GM21360 (cell line): ENCODE data around the gene MKNK1.
A peak's percentile ranks its signal among the peaks of the same experiment; 100 is the strongest.

ENCODE experiments used
- ATAC-seq: cut with Tn5 transposase; IDR thresholded peaks from one replicate; pipeline ENCODE4 v1.9.1; 2021; ENCODE audit warnings: mild to moderate bottlenecking, moderate library complexity; ENCODE audit not compliant: unreplicated experiment

Gene MKNK1

DNA sequence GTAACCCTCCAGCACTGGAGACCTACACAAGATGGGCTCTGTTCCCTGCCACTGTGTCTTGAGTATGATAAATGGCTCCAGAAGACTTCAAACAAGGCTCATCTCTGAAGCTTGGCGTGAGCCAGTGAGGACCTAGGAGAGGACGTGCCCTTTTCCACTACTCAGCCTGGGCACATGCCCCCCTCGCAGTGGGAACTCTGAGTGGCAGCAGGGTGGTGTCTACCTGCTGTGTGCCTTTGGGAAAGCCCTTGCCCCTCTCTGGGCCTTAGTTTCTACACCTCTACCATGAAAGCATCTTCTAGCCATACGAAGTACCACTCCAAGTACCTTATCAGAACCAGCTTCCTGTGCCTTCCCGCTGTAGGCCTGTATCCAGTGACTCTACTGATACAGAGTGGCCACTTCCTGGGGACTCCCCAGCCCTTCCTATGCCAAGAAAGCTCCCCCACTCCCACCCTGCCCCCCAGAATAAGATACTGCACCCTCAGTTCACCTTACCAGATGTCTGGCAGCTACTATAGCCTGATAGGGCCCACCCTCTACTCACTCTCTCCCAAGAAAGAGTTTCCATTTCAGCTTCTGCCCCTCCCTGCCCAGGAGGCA, 15.7 kb upstream of the MKNK1 start:
- no peak for ATAC-seq

DNA sequence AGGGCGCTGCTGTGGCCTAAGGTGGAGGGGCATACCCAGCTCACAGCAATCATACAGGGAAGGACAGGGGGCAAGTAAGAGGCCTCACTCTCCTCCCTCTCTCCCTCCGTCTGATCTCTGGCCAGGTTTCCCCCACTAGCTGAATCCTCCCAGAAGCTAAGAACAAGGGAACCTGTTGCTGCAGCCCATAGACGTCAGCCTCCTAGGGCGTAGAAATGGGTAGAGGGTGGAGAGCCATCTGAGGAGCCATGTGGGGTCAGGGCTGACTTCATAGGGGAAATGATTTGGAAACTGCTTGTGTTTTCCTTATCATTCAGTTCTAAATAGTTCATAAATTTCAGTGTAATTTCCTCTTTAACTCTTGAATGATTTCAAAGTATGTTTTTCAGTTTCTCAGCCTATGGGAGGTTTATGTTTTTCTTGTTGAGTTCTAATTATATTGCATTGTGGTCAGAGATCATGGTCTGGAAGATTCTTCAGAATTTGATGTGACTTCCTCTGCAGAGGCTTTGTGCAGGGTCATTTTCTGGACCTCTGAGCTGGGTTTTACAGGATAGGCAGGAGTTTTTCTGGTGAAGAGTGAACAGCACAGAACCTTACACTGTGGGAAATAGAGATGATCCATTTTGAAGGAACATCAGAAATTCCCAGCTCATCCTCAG, 14.8 kb upstream of the MKNK1 start:
- no peak for ATAC-seq

DNA sequence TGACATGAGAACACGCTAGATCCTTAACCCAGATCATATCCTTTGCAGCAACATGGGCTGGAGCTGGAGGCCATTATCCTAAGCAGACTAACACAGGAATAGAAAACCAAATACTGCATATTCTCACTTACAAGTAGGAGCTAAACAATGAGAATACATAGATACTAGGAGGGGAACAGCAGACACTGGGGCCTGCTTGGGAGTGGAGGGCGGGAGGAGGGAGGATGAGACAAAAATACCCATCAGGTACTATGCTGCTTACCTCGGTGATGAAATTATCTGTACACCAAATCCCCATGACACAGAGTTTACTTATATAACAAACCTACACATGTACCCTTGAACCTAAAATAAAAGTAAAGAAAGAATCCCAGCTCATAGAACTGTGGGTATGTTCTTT, 13.8 kb upstream of the MKNK1 start:
- ATAC-seq: no peak

- ATAC-seq: peak; percentile 3
Measured at GRCh38 chr1:46617108-46617800, 13.2 kb upstream of the MKNK1 start.

DNA sequence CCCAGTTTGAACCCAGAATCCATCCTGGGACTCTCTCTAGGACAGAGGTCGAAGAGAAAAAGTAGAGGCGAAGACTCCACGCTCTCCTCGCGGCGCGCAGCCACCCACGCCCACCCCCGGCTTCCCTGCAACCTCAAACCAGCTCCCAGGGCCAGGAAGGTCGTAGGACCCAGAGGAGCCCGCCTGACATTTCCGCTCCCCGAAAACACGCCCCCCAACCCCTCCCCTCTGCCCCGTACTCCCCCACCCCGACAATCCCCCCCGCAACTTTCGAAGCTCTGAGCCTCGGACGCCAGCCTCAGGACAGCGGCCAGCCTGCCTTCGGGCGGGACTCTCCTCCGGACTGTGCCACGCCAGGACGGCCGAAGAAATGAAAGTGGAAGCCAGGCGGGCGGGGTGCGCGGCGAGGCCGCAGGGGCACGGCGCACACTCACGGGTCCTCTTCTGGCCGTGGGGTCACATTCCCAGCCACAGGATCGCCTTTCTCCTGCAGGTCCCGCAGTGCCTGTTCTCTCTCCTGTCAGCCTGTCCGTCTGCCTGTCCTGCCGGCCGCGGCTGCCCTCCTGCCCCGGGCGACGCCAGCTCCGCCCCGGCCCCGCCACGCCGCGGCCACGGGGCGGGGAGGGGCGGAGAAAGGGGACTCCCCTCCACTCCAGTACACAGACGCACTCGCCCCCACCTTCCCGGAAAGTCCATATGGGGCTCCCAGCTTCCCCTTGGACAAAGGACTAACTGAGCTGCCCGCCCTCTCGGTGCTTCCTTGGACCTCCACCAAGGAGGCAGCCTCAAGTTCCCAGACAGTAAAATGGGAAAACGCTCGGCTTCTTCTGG, 12.4 kb upstream of the MKNK1 start, which contains the start of gene MOB3C:
Gene MOB3C, minus strand, starts transcription at position 535 of the 831 bp plus-strand sequence. CDS start 3,490 bp downstream, outside the sequence.
- ATAC-seq: peak; percentile 50

DNA sequence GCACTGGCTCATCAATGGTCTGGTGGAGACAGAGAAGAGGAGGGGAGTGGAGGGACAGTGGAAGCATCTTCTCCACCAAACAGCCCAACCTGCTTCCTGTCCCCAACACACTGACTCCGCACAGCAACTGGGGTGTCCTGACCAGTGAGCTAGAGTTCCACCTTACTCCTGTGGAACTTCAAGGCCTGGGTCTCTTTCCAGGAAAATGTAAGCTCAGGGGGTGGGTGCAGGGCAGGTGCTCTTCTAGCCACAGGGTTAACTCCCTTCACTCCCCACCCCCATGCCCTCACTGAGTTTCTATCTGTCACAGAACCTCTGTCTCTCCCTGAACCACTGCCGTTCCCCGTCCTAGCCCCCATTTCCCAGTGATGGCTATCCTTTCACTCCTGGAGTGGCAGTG, 11.7 kb upstream of the MKNK1 start:
- ATAC-seq: no peak

GRCh38 chr1:46615088-46615487, 11.0 kb upstream of the MKNK1 start:
- ATAC-seq: no peak

DNA sequence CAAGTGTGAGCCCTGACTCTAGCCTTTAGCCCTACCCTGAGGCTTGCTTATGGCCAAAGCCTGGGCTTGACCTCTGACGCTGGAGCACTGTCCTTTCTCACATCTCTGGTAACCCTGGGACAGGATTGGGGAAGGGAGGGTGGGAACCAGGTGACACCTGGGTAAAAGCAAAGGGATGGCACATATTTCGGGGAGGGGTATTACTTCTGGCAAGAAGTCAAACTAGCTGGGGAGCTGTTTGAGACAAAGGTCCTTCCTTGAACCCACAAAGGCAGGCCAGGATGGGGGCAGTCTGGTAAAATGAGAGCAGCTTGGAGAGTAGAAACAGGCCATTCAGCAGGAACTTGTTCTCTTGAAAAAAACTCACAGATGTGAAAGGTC, 10.5 kb upstream of the MKNK1 start:
- ATAC-seq: no peak

GRCh38 chr1:46613661-46614603, 9.9 kb upstream of the MKNK1 start:
- peak; percentile 55 for ATAC-seq

DNA sequence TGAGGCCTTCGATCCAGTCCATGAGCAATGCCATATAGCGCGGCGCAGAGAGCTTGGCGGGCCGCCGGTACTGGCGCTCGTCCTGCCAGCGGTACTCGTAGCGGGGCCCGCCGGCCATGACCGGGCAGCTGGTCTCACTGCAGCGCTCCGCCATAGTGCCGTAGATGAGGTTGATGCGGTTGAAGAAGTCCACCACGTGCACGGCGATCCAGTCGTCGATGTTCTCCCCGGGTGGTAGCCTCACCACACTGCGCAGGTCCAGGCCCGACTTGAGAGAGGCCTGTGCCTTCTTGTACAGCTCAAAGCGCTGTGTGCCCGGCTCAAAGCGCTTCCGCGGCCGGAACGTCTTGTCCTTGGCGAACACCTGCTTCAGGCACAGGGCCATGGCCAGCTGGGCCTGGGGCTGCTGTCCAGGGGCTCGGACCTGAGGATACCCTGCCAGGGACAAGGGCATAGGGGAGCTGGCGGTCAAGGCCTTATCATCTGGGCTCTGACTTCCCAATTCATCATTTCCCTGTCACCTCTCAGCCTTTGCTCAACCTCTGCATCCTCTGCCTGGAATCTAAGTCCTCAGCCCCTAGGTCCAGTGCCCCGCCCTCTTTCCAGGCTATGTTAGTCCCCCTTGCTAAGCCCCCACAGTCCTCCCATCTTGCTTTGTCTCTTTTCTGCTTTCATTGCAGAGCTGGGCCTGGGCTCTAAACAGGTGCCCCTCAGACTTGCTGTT, 9.0 kb upstream of the MKNK1 start:
- ATAC-seq: no peak

- no peak for ATAC-seq
Measured at GRCh38 chr1:46611691-46612221, 7.7 kb upstream of the MKNK1 start.

DNA sequence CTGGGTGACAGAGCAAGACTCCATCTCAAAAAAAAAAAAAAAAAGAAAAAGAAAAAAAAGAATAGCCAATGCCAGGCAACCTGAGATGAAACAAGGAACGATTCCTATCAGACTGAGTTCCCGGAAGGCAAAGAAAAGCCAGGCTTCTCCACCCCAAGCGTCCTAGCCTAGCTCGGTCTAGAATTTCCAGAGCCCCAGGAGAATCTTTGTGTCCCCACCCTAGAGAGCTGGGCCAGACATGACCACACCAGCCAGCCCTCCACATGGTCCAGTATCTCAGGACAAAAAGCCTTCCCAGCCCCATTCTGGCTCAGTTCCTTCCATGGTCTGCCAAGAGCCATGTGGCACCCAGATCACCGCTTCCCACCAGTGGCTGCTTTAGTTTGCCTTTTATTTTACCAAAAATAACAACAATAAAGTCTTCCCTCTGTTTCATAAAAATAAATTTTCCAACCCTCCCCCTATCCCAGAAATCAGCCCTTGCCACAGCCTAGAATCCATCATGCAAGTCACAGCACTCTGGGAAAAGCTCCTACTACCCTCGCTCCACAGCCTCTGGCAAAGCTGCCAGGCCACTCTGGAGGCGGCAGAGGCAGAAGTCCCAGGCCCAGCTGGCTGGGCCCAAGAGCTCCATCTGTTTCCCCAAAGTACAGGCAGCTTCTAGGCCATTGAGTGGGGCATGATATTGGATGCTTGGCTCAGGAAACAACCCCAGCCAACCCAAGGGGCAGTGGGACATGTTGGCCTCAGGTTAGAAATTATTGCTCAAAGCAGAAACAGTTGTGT, 3.5 kb upstream of the MKNK1 start:
- no peak for ATAC-seq

GRCh38 chr1:46606255-46606965, 2.3 kb upstream of the MKNK1 start:
- ATAC-seq: no peak

DNA sequence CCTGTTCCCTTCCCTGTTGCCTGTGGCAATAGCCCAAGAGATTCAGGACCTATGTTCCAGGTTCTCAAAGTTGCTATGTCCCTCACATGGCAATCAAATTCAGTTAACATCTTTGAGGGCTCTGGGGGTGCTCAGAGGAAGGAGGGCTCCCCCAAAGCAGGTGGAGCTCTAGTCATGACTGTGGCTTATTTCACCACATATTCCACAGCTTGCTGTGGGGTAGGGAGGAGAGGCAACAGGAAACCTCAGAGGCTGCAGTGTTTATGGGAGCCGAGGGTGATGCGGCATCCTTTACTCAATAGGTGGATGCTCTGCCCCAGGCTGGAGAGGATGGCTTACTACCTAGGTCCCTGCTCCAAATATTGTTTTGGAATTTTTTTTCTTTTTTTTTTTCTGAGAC, 1.2 kb upstream of the MKNK1 start:
- no peak for ATAC-seq

DNA sequence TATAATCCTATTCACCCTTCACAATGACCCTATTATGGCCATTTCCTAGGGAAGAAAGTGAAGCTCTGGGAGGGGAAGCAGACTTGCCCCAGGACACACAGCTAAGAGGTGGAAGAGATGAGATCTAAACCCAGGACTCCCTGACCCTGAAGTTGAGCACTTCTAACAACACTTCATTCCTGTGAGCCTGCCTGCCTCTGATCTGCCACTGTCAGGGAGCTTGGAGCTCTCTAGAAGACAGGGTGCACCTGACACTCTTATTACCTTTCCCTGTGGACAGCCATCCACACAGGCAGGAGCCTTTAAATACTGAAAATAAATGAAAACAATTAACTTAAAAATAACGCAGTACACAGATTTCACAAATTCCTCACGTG, 599 bp downstream of the MKNK1 start:
- ATAC-seq: no peak

DNA sequence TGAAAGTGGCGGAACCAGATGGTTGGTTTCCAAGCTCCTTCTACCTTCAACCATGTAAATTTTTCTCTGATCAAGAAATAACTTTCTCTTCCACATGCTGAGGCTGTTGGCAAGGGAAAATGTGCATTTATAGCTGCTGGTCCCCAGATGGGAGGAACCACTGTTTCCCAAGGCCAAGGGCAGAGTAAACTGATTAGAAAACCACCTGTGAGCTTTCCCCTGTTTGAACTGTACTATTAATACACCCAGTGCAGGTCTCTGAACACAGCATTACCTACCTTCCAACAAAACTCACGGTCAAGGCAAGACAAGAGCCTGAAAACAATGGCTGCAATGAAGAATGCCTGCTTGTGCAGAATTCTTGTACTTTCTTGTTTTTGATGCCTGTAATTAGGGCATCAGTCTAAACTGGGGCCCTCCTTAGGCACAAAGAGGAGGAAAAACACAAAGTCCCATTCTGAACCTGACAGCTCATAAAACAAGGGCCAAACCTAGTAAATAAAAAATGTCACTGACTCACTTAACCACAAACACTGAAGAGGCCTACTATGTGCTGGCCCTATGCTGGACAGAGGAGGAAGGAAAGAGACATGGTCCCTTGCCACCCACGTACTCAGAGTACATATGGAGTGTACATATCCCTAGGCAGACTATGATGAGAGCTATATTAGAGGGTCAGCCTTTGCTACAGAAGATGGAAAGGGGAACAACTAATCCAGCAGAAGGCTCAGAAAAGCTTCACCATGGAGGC, 2.6 kb downstream of the MKNK1 start:
- ATAC-seq: no peak
